Central memory CD8-positive, alpha-beta T cell (primary cell): ENCODE data around the gene PHPT1.
A peak's percentile ranks its signal among the peaks of the same experiment; 100 is the strongest.

ENCODE experiments used
- ATAC-seq: fragments of 150-1000 bp; cut with Tn5 transposase; replicated peaks from 2 replicates; pipeline ENCODE4 v1.10.0; 2022; ENCODE audit warnings: mild to moderate bottlenecking, moderate FRiP score, moderate number of reproducible peaks; ENCODE audit not compliant: poor library complexity, severe bottlenecking; ENCODE audit errors: extremely low read depth
- DNase-seq, 2 donors: peaks; one replicate each; pipeline ENCODE4 v3.0.0; 2021; ENCODE audit warnings: low spot score in 2 of 2
- H3K27ac Mint-ChIP-seq: one replicate; pipeline ENCODE4 v1.8.0; 2022; ENCODE audit warnings: low read depth, mild to moderate bottlenecking, moderate library complexity, mixed read lengths
- H3K27me3 Mint-ChIP-seq: one replicate; pipeline ENCODE4 v1.8.0; 2022; ENCODE audit warnings: mixed read lengths
- H3K36me3 Mint-ChIP-seq: one replicate; pipeline ENCODE4 v1.8.0; 2022; ENCODE audit warnings: mild to moderate bottlenecking, moderate library complexity, mixed read lengths; ENCODE audit not compliant: insufficient read depth
- H3K4me1 Mint-ChIP-seq: one replicate; pipeline ENCODE4 v1.8.0; 2022; ENCODE audit warnings: mixed read lengths
- H3K4me3 Mint-ChIP-seq: one replicate; pipeline ENCODE4 v1.8.0; 2022; ENCODE audit warnings: mild to moderate bottlenecking, moderate library complexity, mixed read lengths
- H3K9me3 Mint-ChIP-seq: one replicate; pipeline ENCODE4 v1.8.0; 2022; ENCODE audit warnings: mixed read lengths

The PHPT1 gene

DNA sequence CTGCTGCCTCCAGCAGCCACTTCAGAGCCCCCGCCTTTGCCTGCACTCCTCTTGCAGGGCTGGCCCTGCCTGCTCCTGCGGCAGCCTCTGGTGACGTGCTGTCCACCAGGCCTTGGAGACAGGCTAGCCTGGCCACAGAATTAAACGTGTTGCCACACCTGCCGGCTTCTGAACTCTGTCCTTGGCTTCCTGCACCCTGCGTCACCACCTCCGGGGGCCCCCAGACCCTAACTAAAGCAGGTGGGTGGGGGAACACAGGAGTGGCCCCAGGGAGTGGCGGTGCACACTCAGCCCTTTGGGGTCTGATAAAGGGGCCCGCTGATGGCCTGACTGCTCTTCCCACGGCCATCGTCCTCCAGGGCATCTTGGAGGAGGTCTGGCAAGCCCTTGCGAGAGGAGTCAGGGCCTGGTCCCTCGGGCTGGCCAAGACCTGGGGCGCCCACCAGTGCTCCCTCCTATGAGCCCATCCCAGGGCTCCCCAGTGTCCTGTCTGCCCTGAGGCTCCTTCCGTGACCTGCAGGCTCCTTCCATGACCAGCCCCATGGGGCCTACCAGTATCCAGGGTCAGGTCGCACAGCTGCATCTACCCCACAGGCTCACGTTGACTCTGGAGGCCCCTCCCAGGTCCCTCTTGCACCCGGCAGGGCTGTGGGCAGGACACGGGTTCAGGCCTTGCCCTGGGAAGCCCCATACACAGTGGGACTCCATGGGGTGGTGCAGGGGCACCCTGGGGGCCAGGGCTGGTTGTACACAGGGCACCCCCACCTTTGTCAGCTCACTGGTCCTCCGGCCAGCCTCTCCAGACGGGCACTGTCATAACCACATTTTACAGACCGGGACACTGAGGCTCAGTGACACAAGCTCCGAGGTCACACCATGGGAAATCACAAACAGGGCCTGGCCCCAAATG is 1.9 kb downstream of the PHPT1 start:
- no peaks in the 10 kb centered on the region for H3K9me3 Mint-ChIP-seq
- DNase-seq (no peak), ATAC-seq (no peak)
- H3K4me1 Mint-ChIP-seq = peaks cover 18% of the 10 kb centered on the region
- H3K36me3 Mint-ChIP-seq = peaks cover 36% of the 10 kb centered on the region
- H3K27me3 Mint-ChIP-seq = no peaks in the 10 kb centered on the region
- no peak overlapping the region for H3K27ac Mint-ChIP-seq
- peak overlapping the region; percentile 91 for H3K4me3 Mint-ChIP-seq

GRCh38 chr9:136851941-136852663 is 2.9 kb downstream of the PHPT1 start, which contains the start of gene MAMDC4:
Gene MAMDC4, plus strand, starts transcription at chr9:136852346. Its CDS starts 71 bp downstream, at chr9:136852417.
- no peaks in the 10 kb centered on the region for H3K27me3 Mint-ChIP-seq
- DNase-seq (no peak), ATAC-seq (no peak)
- H3K9me3 Mint-ChIP-seq = no peaks in the 10 kb centered on the region
- H3K4me3 Mint-ChIP-seq = peak within 1 kb of the TSS; percentile 91
- peaks cover 18% of the 10 kb centered on the region for H3K4me1 Mint-ChIP-seq
- H3K27ac Mint-ChIP-seq = no peak within 1 kb of the TSS
- peaks cover 29% of the 10 kb centered on the region for H3K36me3 Mint-ChIP-seq

DNA sequence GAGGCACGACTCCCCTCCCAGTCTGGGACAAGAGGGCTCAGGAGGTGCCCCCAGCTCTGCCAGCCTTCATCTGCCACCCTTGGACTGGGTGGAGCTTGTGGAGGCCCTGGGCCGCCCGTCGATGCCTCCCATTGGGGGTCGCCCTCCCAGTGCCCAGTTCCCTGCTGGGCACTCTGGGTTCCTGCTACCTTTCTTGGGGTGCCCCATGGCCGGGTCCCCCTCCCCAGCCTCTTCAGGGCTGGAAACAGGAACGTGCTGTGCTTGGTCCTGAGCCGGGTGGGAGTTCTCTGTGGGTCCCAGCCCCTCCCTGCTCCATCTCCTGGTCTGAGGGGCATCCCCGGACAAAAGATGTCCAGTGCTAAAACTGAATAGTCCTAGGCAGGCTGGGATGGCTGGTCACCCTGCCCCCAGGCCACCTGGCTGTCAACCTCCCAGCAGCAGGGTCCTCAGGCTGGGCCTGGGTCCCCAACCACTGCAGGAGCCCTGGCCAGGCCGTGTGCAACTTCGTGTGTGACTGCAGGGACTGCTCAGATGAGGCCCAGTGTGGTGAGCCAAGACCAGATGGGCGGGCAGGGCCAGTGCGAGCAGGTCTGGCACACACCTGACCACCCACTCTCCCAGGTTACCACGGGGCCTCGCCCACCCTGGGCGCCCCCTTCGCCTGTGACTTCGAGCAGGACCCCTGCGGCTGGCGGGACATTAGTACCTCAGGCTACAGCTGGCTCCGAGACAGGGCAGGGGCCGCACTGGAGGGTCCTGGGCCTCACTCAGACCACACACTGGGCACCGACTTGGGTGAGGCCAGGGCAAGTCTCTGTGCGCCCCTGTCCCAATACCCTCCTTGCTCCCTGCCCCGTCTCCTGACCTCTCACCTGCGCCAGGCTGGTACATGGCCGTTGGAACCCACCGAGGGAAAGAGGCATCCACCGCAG is 3.7 kb downstream of the PHPT1 start:
- H3K36me3 Mint-ChIP-seq = peaks cover 21% of the 10 kb centered on the region

DNA sequence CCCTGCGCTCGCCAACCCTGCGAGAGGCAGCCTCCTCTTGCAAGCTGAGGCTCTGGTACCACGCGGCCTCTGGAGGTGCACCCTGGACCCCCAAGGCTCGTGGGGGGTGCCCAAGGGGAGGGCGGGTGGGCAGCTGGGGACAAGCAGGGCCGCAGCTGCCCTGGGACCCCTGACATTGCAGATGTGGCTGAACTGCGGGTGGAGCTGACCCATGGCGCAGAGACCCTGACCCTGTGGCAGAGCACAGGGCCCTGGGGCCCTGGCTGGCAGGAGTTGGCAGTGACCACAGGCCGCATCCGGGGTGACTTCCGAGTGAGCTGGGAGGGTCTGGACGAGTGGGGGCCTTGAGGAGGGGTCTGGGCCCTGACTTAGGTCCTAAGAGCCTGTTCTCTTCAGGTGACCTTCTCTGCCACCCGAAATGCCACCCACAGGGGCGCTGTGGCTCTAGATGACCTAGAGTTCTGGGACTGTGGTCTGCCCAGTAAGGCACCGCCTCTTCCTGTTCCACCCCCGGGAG is 4.4 kb downstream of the PHPT1 start:
- Mint-ChIP-seq H3K4me1 (peaks cover 6% of the 10 kb centered on the region), H3K27ac (no peak overlapping the region), H3K36me3 (peaks cover 16% of the 10 kb centered on the region), H3K27me3 (no peaks in the 10 kb centered on the region), H3K9me3 (no peaks in the 10 kb centered on the region), H3K4me3 (no peak overlapping the region)
- no peak for DNase-seq
- ATAC-seq = no peak

More for the DNA sequence above, 3.7 kb downstream of the PHPT1 start:
- H3K27me3 Mint-ChIP-seq = no peaks in the 10 kb centered on the region
- no peak overlapping the region for H3K4me3 Mint-ChIP-seq
- H3K9me3 Mint-ChIP-seq = no peaks in the 10 kb centered on the region
- no peak overlapping the region for H3K27ac Mint-ChIP-seq
- H3K4me1 Mint-ChIP-seq = peaks cover 12% of the 10 kb centered on the region
- ATAC-seq = no peak
- no peak for DNase-seq

GRCh38 chr9:136854113-136854841 is 5.1 kb downstream of the PHPT1 start:
- Mint-ChIP-seq H3K27me3 (no peaks in the 10 kb centered on the region), H3K27ac (no peak overlapping the region), H3K4me3 (no peak overlapping the region), H3K9me3 (no peaks in the 10 kb centered on the region), H3K36me3 (peaks cover 11% of the 10 kb centered on the region), H3K4me1 (no peaks in the 10 kb centered on the region)
- DNase-seq = no peak
- no peak for ATAC-seq

DNA sequence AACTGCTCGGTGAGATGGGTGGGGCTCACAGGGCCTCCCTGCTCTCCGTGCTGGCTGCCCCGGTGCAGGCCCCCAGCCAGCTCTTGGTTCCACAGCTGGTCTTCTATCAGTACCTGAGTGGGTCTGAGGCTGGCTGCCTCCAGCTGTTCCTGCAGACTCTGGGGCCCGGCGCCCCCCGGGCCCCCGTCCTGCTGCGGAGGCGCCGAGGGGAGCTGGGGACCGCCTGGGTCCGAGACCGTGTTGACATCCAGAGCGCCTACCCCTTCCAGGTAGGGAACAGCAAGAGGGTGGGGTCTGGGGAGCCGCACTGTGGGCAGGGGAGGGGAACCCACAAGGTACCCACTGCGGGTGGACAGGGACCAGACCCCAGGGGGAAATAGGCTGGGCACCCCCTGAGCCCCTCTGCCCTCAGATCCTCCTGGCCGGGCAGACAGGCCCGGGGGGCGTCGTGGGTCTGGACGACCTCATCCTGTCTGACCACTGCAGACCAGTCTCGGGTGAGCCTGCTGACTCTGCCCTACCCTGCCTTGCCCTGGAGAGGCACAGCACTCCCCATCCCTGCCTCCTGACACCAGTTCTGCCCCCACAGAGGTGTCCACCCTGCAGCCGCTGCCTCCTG is 5.7 kb downstream of the PHPT1 start:
- ATAC-seq (no peak), DNase-seq (no peak)
- H3K27ac Mint-ChIP-seq = no peak overlapping the region
- no peaks in the 10 kb centered on the region for H3K9me3 Mint-ChIP-seq
- peaks cover 10% of the 10 kb centered on the region for H3K36me3 Mint-ChIP-seq
- no peak overlapping the region for H3K4me3 Mint-ChIP-seq
- H3K27me3 Mint-ChIP-seq = no peaks in the 10 kb centered on the region
- H3K4me1 Mint-ChIP-seq = no peaks in the 10 kb centered on the region

DNA sequence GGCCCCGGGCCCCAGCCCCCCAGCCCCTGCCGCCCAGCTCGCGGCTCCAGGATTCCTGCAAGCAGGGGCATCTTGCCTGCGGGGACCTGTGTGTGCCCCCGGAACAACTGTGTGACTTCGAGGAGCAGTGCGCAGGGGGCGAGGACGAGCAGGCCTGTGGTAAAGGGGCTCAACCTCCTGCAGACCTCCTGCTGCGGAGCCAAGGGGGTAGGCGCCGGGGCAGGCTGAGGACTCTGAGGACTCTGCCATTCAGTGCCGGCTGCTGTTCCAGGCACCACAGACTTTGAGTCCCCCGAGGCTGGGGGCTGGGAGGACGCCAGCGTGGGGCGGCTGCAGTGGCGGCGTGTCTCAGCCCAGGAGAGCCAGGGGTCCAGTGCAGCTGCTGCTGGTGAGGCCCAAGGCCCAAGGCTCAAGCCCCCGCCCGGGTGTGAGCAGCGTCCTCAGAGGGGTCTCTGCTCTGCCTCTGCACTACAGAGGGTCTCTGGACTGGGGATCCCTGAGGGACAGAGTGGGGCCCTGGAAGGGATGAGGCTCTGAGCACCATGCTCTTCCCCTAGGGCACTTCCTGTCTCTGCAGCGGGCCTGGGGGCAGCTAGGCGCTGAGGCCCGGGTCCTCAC is 6.4 kb downstream of the PHPT1 start:
- Mint-ChIP-seq H3K4me1 (no peaks in the 10 kb centered on the region), H3K4me3 (no peak overlapping the region), H3K9me3 (no peaks in the 10 kb centered on the region), H3K36me3 (peaks cover 8% of the 10 kb centered on the region), H3K27ac (no peak overlapping the region), H3K27me3 (no peaks in the 10 kb centered on the region)
- no peak for DNase-seq
- no peak for ATAC-seq

DNA sequence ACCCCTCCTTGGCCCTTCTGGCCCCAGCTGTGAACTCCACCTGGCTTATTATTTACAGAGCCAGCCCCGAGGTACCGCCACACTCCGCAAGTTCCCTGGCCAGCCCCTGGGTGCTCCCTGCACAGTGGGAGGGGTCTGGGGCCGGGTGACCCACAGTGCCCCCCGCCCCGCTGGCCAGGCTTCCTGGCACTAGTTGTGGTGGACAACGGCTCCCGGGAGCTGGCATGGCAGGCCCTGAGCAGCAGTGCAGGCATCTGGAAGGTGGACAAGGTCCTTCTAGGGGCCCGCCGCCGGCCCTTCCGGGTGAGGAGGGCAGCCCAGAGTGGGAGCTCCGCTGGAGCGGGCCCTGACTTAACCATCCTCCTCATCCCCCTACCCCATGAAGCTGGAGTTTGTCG is 6.9 kb downstream of the PHPT1 start:
- Mint-ChIP-seq H3K27me3 (no peaks in the 10 kb centered on the region), H3K4me3 (no peak overlapping the region), H3K4me1 (no peaks in the 10 kb centered on the region), H3K36me3 (peaks cover 8% of the 10 kb centered on the region), H3K9me3 (no peaks in the 10 kb centered on the region), H3K27ac (no peak overlapping the region)
- no peak for ATAC-seq
- no peak for DNase-seq

- H3K4me3 Mint-ChIP-seq = no peak overlapping the region
- no peak for ATAC-seq
- DNase-seq = no peak
- no peaks in the 10 kb centered on the region for H3K27me3 Mint-ChIP-seq
- no peaks in the 10 kb centered on the region for H3K4me1 Mint-ChIP-seq
- H3K36me3 Mint-ChIP-seq = peaks cover 5% of the 10 kb centered on the region
- no peaks in the 10 kb centered on the region for H3K9me3 Mint-ChIP-seq
- H3K27ac Mint-ChIP-seq = no peak overlapping the region
Observed at GRCh38 chr9:136856541-136857141, 7.4 kb downstream of the PHPT1 start.

DNA sequence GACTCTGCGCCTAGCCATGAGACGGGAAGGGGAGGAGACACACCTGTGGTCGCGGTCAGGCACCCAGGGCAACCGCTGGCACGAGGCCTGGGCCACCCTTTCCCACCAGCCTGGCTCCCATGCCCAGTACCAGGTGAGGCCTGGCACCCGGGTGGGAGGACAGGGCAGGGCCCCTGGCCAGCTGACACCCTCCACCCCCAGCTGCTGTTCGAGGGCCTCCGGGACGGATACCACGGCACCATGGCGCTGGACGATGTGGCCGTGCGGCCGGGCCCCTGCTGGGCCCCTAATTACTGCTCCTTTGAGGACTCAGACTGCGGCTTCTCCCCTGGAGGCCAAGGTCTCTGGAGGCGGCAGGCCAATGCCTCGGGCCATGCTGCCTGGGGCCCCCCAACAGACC is 8.0 kb downstream of the PHPT1 start:
- ATAC-seq (no peak), DNase-seq (no peak)
- no peaks in the 10 kb centered on the region for H3K27me3 Mint-ChIP-seq
- no peak overlapping the region for H3K27ac Mint-ChIP-seq
- no peak overlapping the region for H3K4me3 Mint-ChIP-seq
- no peaks in the 10 kb centered on the region for H3K4me1 Mint-ChIP-seq
- H3K36me3 Mint-ChIP-seq = peaks cover 8% of the 10 kb centered on the region
- no peaks in the 10 kb centered on the region for H3K9me3 Mint-ChIP-seq
